SK-N-SH (cell line): ENCODE results near the gene LSM7.

Experiments
- CTCF ChIP-seq: fragments of 200-600 bp; sonication (generic); IDR thresholded peaks from 2 replicates; pipeline ENCODE4 v1.6.1; 2017; ENCODE audit warnings: antibody characterized with exemption, mild to moderate bottlenecking, moderate library complexity
- EP300 ChIP-seq, 2 experiments: IDR thresholded peaks; 2 replicates each; pipeline versions ENCODE4 v1.4.0 to v1.6.1; 2012; ENCODE audit warnings: borderline replicate concordance in 1 of 2, low read depth in 1 of 2, low read length in 1 of 2
- FOXM1 ChIP-seq: IDR thresholded peaks from 2 replicates; pipeline ENCODE4 v1.4.0; 2012; ENCODE audit warnings: low read depth, mild to moderate bottlenecking
- GABPA ChIP-seq: IDR thresholded peaks from 2 replicates; pipeline ENCODE4 v1.4.0; 2012; ENCODE audit warnings: low read depth, mild to moderate bottlenecking
- NFIC ChIP-seq: IDR thresholded peaks from 2 replicates; pipeline ENCODE4 v1.4.0; 2012; ENCODE audit warnings: borderline replicate concordance
- POLR2AphosphoS5 ChIP-seq: IDR thresholded peaks from 2 replicates; pipeline ENCODE4 v1.6.1; 2012; ENCODE audit warnings: low read depth, low read length
- RAD21 ChIP-seq: IDR thresholded peaks from 2 replicates; pipeline ENCODE4 v1.6.1; 2012; ENCODE audit warnings: mild to moderate bottlenecking, low read length
- RCOR1 ChIP-seq: fragments of 150-350 bp; IDR thresholded peaks from 2 replicates; pipeline ENCODE4 v1.6.1; 2017; ENCODE audit warnings: antibody characterized with exemption, low read length
- TAF1 ChIP-seq: IDR thresholded peaks from 2 replicates; pipeline ENCODE4 v1.6.1; 2012; ENCODE audit warnings: low read depth, mild to moderate bottlenecking, low read length, moderate library complexity, borderline replicate concordance
- TF ChIP-seq, protein P1 (sequence below): IDR thresholded peaks from 2 replicates; pipeline ENCODE4 v1.6.1; 2012; ENCODE audit warnings: mild to moderate bottlenecking, low read depth, low read length, moderate library complexity
- TF ChIP-seq, protein P2 (sequence below): IDR thresholded peaks from 2 replicates; pipeline ENCODE4 v1.4.0; 2012; ENCODE audit warnings: low read depth

- no peak for TF ChIP-seq TAF1
- TF ChIP-seq CTCF = no peak
- no peak for TF ChIP-seq POLR2AphosphoS5
- no peak for TF ChIP-seq EP300 (IDR thresholded peaks at IDR 0.05; ENCODE audit: borderline replicate concordance in 1 of 2, low read depth in 1 of 2, low read length in 1 of 2)
- TF ChIP-seq, protein P1, sequence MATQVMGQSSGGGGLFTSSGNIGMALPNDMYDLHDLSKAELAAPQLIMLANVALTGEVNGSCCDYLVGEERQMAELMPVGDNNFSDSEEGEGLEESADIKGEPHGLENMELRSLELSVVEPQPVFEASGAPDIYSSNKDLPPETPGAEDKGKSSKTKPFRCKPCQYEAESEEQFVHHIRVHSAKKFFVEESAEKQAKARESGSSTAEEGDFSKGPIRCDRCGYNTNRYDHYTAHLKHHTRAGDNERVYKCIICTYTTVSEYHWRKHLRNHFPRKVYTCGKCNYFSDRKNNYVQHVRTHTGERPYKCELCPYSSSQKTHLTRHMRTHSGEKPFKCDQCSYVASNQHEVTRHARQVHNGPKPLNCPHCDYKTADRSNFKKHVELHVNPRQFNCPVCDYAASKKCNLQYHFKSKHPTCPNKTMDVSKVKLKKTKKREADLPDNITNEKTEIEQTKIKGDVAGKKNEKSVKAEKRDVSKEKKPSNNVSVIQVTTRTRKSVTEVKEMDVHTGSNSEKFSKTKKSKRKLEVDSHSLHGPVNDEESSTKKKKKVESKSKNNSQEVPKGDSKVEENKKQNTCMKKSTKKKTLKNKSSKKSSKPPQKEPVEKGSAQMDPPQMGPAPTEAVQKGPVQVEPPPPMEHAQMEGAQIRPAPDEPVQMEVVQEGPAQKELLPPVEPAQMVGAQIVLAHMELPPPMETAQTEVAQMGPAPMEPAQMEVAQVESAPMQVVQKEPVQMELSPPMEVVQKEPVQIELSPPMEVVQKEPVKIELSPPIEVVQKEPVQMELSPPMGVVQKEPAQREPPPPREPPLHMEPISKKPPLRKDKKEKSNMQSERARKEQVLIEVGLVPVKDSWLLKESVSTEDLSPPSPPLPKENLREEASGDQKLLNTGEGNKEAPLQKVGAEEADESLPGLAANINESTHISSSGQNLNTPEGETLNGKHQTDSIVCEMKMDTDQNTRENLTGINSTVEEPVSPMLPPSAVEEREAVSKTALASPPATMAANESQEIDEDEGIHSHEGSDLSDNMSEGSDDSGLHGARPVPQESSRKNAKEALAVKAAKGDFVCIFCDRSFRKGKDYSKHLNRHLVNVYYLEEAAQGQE = no peak
- no peak for TF ChIP-seq GABPA
- TF ChIP-seq RCOR1 = no peak
- TF ChIP-seq RAD21 = no peak
- no peak for TF ChIP-seq FOXM1
- TF ChIP-seq, protein P2, sequence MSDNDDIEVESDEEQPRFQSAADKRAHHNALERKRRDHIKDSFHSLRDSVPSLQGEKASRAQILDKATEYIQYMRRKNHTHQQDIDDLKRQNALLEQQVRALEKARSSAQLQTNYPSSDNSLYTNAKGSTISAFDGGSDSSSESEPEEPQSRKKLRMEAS = no peak
- no peak for TF ChIP-seq NFIC
Observed at GRCh38 chr19:2329501-2329916, 1.1 kb upstream of the LSM7 start.
